ENCODE results near the gene AKR7A2. TPM values are rescaled to one million over a fixed set of nuclear protein-coding genes. Genes with fewer than 3 reads are reported as not detected.

The AKR7A2 gene
- total RNA-seq, 2 experiments from 2014 or later = 41.3 to 43.0 TPM

DNA sequence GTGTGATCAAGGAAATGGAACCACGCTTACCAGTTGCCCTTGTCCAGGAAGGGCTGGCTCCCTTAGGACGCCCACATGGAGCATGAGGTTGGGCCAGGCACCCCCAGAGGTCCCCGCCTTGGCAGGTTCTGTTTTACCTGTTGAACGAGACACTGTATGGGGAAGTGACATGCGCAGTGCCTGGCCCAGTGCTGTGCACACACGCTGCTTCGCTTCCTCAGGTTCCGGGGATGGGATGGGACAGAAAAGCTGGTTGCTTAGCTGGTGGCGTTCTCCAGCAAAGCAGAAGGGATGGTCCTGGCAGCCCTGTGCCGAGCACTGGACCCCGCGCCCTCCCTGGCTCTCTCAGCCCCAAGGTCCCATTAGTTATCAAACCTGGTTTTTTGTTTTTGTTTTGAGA is 20.9 kb upstream of the AKR7A2 start:
- ChIA-PET POLR2A (no interaction called here), CTCF (interaction anchor here (0.9 to 1.2 kb wide), 2 partner anchors 11 to 12 kb away, joined by 5 to 7 read pairs; no protein-coding TSS in a partner anchor)
- no peaks in the 10 kb centered on the region for H3K36me3 Mint-ChIP-seq (ENCODE audit: low read depth)
- H3K9me3 Mint-ChIP-seq (ENCODE audit: low read depth) = no peaks in the 10 kb centered on the region
- peaks cover 23% of the 10 kb centered on the region for H3K4me1 Mint-ChIP-seq
- no peak overlapping the region for H3K4me3 Mint-ChIP-seq
- ATAC-seq = no peak
- intact Hi-C loops (cut with DNase I, micrococcal nuclease) = no loop called here
- H3K27ac Mint-ChIP-seq = no peak overlapping the region
- no peak for DNase-seq
- H3K27me3 Mint-ChIP-seq = no peaks in the 10 kb centered on the region

DNA sequence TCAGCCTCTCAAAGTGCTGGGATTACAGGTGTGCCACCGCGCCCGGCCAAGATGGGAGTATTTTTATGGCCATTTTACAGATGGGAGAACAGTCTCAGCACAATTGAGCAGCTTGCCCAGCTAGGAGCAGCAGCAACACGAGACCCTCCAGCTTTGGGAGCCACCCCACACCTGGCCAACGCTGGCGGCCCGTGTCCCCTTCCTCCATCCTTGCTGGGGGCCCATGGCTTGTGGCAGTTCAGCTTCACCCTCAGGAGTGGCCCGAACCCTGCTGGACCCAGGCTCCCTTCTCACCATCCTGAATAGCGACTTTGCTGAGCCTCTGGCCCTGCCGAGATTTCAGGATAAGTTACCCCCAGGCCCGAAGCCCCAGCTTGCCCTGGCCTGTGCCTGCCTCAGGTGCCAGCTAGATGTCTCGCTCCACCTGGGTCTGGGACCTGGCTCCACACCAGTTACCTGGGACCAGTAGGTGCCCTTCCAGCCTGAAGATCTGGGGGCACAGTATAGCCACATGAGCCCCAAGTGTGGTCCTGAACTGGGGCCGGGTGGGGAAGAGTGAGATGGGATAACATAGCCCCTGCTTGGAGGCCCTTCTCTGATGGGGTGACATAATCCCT is 19.4 kb upstream of the AKR7A2 start:
- intact Hi-C loops (cut with DNase I, micrococcal nuclease) = no loop called here
- ATAC-seq (no peak), DNase-seq (no peak)
- Mint-ChIP-seq H3K4me1 (peaks cover 11% of the 10 kb centered on the region), H3K9me3 (ENCODE audit: low read depth) (no peaks in the 10 kb centered on the region), H3K36me3 (ENCODE audit: low read depth) (no peaks in the 10 kb centered on the region), H3K4me3 (no peak overlapping the region), H3K27me3 (no peaks in the 10 kb centered on the region), H3K27ac (no peak overlapping the region)
- POLR2A ChIA-PET = no interaction called here
- CTCF ChIA-PET = interaction anchor here (0.7 to 1.1 kb wide), 2 partner anchors 10 to 405 kb away, joined by 3 read pairs; no protein-coding TSS in a partner anchor

DNA sequence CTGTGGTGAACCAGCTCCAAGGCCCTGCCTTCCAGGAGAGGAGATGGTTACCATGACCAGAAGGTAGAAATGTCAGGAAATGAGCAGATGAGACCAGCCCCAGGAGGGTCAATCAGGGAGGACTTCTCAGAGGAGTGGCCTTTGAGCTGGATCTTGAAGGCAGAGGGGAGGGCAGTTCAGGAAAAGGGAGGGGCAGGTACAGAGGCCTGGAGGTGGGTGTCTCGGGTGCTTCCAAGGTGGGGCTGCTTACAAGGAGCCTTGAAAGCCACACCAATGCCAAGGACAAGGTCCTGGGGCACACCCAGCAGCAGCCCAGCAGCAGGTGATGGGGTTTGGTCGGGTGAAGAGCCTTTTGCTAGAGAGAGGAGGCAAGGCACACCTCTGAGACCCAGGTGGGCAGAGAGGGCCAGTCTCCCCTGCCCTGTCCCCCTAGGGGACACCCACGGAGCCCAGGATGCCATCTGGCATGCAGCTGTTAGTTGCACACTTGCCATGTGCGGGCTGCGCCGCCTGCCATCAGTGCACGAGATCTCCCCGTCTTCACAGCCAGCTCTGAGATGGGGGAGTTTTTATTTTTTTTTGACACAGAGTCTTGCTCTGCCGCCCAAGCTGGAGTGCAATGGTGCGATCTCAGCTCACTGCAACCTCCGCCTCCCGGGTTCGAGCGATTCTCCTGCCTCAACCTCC is 18.6 kb upstream of the AKR7A2 start:
- no peaks in the 10 kb centered on the region for H3K36me3 Mint-ChIP-seq (ENCODE audit: low read depth)
- ATAC-seq (no peak), DNase-seq (no peak)
- H3K27ac Mint-ChIP-seq = no peak overlapping the region
- peaks cover 3% of the 10 kb centered on the region for H3K4me1 Mint-ChIP-seq
- ChIA-PET CTCF (interaction anchor here (0.7 to 1.1 kb wide), 4 partner anchors 11 to 404 kb away, joined by 3 to 6 read pairs (median 3); no protein-coding TSS in a partner anchor), POLR2A (no interaction called here)
- H3K9me3 Mint-ChIP-seq (ENCODE audit: low read depth) = no peaks in the 10 kb centered on the region
- no peak overlapping the region for H3K4me3 Mint-ChIP-seq
- no peaks in the 10 kb centered on the region for H3K27me3 Mint-ChIP-seq
- intact Hi-C loops (cut with DNase I, micrococcal nuclease) = no loop called here

DNA sequence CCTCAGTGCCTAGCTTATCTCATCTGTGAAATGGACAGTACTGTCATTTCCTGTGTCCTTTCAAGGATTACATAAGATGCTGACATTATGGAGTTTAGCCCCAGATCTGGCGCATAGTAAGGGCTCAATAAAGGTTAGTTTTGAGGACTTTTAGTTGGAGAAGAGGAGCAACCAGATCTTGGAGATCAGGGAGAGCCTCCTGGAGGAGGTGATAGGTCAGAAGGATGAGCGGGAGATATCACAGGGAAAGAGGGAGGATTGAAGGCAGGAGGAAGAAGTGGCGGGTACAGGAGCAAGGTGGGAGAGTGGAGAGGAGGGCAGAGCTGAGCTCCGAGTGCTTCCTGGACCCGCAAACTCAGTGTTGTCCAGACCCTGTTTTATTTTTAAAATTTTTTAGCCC is 17.7 kb upstream of the AKR7A2 start:
- CTCF ChIA-PET = interaction anchor here (0.7 to 1.1 kb wide), 2 partner anchors 255 to 324 kb away, joined by 3 to 6 read pairs; no protein-coding TSS in a partner anchor
- H3K9me3 Mint-ChIP-seq (ENCODE audit: low read depth) = no peaks in the 10 kb centered on the region
- ATAC-seq (no peak), DNase-seq (no peak)
- intact Hi-C loops (cut with DNase I, micrococcal nuclease) = no loop called here
- no peaks in the 10 kb centered on the region for H3K4me1 Mint-ChIP-seq
- H3K27ac Mint-ChIP-seq = no peak overlapping the region
- H3K4me3 Mint-ChIP-seq = no peak overlapping the region
- H3K36me3 Mint-ChIP-seq (ENCODE audit: low read depth) = peaks cover 2% of the 10 kb centered on the region
- POLR2A ChIA-PET = no interaction called here
- H3K27me3 Mint-ChIP-seq = no peaks in the 10 kb centered on the region

DNA sequence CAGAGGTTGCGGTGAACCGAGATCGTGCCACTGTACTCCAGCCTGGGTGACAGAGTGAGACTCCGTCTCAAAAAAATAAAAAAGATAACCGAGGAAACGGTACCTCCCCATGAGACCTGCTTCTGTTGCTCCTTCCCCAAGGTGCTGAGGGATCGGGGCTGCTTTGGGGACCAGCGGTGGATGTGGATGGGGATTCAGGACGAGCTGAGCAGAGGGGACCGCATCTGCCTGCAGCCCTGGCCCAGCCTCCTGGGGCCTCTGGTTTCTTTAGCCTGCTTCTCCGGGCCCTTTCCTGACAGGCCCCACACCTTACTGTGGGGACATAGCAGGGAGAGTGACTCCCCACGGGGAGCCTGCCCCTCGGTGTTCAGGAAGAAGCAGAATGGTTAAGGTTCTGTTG is 17.2 kb upstream of the AKR7A2 start:
- no peaks in the 10 kb centered on the region for H3K4me1 Mint-ChIP-seq
- DNase-seq (no peak), ATAC-seq (no peak)
- no peaks in the 10 kb centered on the region for H3K27me3 Mint-ChIP-seq
- no peak overlapping the region for H3K4me3 Mint-ChIP-seq
- POLR2A ChIA-PET = no interaction called here
- H3K9me3 Mint-ChIP-seq (ENCODE audit: low read depth) = no peaks in the 10 kb centered on the region
- intact Hi-C loops (cut with DNase I, micrococcal nuclease) = no loop called here
- no peak overlapping the region for H3K27ac Mint-ChIP-seq
- CTCF ChIA-PET = interaction anchor here (1.1 kb wide), 1 partner anchor 324 kb away, joined by 6 read pairs; no protein-coding TSS in a partner anchor
- peaks cover 2% of the 10 kb centered on the region for H3K36me3 Mint-ChIP-seq (ENCODE audit: low read depth)

DNA sequence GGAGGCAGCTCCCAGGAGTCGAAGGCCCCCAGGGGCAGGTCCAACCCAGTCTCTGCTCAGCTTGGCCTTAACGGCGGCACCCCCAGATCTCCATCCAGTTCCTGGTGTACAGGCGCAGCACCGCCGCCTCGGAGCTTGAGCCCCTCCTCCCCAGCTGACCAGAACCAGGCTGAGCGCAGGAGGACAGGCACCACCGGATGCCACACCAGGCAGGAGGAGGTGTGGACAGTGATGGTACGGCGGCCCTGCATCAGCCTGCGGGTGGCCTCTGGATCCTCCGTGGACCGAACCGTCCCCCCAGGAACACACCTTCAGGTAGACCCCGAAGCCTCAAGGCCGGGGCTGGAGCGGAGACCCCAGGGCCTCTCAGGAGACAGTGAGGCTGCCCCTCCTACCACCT is 16.5 kb upstream of the AKR7A2 start:
- DNase-seq (no peak), ATAC-seq (no peak)
- CTCF ChIA-PET = no interaction called here
- intact Hi-C loops (cut with DNase I, micrococcal nuclease) = no loop called here
- Mint-ChIP-seq H3K4me3 (no peak overlapping the region), H3K36me3 (ENCODE audit: low read depth) (peaks cover 2% of the 10 kb centered on the region), H3K27ac (no peak overlapping the region), H3K9me3 (ENCODE audit: low read depth) (no peaks in the 10 kb centered on the region), H3K27me3 (no peaks in the 10 kb centered on the region), H3K4me1 (no peaks in the 10 kb centered on the region)
- POLR2A ChIA-PET = no interaction called here

DNA sequence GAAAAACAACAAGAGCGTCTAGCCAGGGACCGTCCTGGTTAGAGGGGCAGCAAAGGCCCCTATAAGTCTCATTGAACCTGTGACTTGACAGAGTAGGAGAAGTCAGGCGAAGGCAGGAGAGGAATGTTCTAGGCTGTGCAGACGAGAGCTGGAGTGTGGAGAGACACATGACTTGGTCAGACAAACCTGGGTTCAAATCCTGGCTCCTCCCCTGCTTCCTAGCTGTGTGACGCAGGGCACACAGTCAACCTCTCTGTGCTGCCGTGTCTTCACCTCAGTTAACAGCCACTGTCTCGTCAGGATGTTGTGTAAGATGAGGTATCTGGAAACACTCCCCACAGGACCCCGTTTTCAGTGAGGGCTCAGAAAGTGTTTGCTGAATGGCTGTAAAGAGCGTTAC is 15.8 kb upstream of the AKR7A2 start:
- ChIA-PET POLR2A (no interaction called here), CTCF (no interaction called here)
- no peaks in the 10 kb centered on the region for H3K9me3 Mint-ChIP-seq (ENCODE audit: low read depth)
- intact Hi-C loops (cut with DNase I, micrococcal nuclease) = no loop called here
- H3K4me3 Mint-ChIP-seq = no peak overlapping the region
- H3K27ac Mint-ChIP-seq = no peak overlapping the region
- DNase-seq (no peak), ATAC-seq (no peak)
- H3K27me3 Mint-ChIP-seq = no peaks in the 10 kb centered on the region
- no peaks in the 10 kb centered on the region for H3K4me1 Mint-ChIP-seq
- H3K36me3 Mint-ChIP-seq (ENCODE audit: low read depth) = peaks cover 4% of the 10 kb centered on the region

DNA sequence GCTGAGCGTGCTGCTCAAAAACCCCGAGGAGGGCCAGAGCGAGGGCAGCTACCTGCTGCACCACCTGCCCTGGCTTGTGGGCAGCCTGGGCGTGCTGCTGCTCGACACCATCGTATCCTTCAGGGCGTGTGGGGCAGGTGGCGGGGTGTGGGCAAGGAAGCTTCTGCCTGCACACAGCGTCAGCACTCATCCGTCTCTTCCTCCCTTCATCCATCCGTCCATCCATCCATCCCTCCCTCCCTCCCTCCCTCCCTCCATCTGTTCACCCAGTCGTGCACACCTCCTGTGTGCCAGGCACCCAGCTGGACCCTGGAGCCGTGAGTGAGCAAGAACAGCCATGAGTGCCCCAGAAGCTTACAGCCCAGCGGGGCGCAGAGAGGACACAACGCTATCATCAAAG is 15.4 kb upstream of the AKR7A2 start:
- H3K27me3 Mint-ChIP-seq = no peaks in the 10 kb centered on the region
- CTCF ChIA-PET = no interaction called here
- ATAC-seq (no peak), DNase-seq (no peak)
- intact Hi-C loops (cut with DNase I, micrococcal nuclease) = no loop called here
- no peak overlapping the region for H3K4me3 Mint-ChIP-seq
- H3K9me3 Mint-ChIP-seq (ENCODE audit: low read depth) = no peaks in the 10 kb centered on the region
- POLR2A ChIA-PET = no interaction called here
- no peak overlapping the region for H3K27ac Mint-ChIP-seq
- H3K36me3 Mint-ChIP-seq (ENCODE audit: low read depth) = peaks cover 4% of the 10 kb centered on the region
- no peaks in the 10 kb centered on the region for H3K4me1 Mint-ChIP-seq

DNA sequence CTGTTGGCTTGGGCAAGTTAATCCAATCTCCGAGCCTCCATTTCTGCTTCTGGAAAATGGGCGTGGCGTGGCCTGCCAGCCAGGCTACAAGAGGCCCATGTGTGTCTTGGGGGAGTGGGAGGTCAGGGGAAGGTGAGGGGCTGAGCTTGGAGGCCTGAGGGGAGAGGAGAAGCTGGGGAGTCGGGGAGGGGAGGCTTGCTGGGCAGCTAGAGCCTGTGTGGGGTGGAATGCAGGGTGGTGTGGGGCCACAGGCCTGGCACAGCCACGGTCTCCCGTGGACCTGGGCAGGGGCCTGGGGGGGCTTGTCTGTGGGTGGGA is 14.8 kb upstream of the AKR7A2 start:
- POLR2A ChIA-PET = no interaction called here
- Mint-ChIP-seq H3K27ac (no peak overlapping the region), H3K9me3 (ENCODE audit: low read depth) (no peaks in the 10 kb centered on the region), H3K4me3 (no peak overlapping the region), H3K27me3 (no peaks in the 10 kb centered on the region), H3K36me3 (ENCODE audit: low read depth) (peaks cover 4% of the 10 kb centered on the region), H3K4me1 (no peaks in the 10 kb centered on the region)
- CTCF ChIA-PET = no interaction called here
- intact Hi-C loops (cut with DNase I, micrococcal nuclease) = no loop called here
- ATAC-seq = no peak
- DNase-seq = no peak

DNA sequence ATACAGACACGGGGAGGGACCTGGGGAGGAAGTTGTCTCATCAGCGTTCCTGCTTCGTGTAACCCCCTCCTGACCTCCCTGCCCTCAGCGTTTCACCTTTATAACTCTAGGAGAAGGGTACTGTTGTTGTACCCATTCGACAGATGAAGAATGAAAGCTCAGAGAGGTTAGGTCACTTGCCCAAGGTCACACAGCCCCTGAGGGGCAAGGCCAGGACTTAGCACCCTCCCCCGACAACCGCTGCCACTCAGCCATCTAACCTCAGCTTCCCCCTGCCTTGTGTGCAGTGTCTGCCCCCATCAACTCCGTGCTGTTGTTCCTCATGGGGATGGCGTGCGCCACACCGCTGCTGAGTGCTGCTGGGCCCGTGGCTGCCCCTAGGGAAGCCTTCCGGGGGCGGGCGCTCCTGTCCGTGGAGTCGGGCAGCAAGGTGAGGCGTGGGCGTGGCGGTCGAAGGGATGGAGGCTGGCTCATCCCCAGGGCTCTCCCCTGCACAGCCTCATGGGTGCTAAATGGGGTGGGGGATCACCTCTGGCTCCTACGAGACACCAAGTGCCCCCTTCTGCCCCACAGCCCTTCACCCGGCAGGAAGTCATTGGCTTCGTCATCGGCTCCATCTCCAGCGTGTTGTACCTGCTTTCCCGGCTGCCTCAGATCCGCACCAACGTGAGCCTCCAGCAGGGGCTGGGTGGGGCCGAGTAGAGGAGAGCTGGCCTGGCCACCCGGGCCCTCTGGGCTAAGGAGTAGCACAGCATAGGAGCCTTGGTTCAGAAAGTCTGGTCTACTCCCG is 14.2 kb upstream of the AKR7A2 start:
- Mint-ChIP-seq H3K4me3 (no peak overlapping the region), H3K9me3 (ENCODE audit: low read depth) (no peaks in the 10 kb centered on the region), H3K4me1 (no peaks in the 10 kb centered on the region), H3K27ac (no peak overlapping the region), H3K36me3 (ENCODE audit: low read depth) (peaks cover 4% of the 10 kb centered on the region), H3K27me3 (no peaks in the 10 kb centered on the region)
- DNase-seq (no peak), ATAC-seq (no peak)
- ChIA-PET CTCF (no interaction called here), POLR2A (interaction anchor here (0.7 kb wide), 1 partner anchor 232 kb away, joined by 3 read pairs; no protein-coding TSS in a partner anchor)
- intact Hi-C loops (cut with DNase I, micrococcal nuclease) = no loop called here

DNA sequence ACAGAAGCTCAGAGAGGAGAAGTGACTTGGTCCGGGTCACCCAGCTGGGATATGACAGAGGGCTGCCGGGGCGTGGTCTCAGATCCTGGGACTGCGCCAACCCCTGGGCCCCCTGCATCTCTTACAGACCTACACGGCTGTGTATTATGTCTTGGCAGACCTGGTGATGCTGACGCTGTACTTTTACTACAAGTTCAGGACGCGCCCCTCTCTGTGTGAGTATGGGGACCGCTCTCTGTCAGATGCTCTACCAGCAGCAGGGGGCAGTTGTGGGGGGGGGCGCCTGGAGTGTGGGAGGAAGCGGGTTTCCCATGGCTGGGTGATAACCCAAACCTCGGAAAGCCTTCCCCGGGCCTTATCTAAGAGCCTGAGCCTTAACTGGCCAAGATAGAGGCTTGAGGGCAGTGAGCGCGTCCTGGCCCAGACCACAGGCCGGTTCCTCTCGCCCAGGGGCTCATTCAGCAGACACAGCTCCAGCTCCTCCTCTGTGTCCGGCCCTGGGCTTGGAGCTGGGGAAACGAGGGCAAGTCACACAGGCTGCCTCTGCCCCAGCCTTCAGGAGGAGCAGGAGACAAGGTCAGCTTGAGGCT is 13.5 kb upstream of the AKR7A2 start:
- ChIA-PET CTCF (no interaction called here), POLR2A (interaction anchor here (0.7 to 0.8 kb wide), 2 partner anchors 20 to 233 kb away, joined by 3 read pairs; no protein-coding TSS in a partner anchor)

DNA sequence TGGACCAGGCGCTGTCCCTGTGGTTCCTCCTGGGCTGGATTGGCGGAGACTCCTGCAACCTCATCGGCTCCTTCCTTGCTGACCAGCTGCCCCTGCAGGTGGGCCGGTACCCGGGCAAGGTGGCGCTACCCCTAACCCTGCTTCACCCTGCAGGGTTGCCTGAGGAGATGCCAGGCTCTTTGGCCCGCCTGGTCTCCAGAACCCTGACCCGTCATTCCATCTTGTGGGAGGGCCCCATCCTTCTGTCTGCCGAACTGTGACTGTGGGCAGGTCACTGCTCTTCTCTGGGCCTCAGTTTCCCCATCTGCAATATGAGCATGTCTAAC is 12.7 kb upstream of the AKR7A2 start:
- ATAC-seq (no peak), DNase-seq (no peak)
- intact Hi-C loops (cut with DNase I, micrococcal nuclease) = no loop called here
- H3K27ac Mint-ChIP-seq = no peak overlapping the region
- peaks cover 4% of the 10 kb centered on the region for H3K36me3 Mint-ChIP-seq (ENCODE audit: low read depth)
- CTCF ChIA-PET = no interaction called here
- no peaks in the 10 kb centered on the region for H3K27me3 Mint-ChIP-seq
- H3K9me3 Mint-ChIP-seq (ENCODE audit: low read depth) = no peaks in the 10 kb centered on the region
- POLR2A ChIA-PET = no interaction called here
- no peak overlapping the region for H3K4me3 Mint-ChIP-seq
- H3K4me1 Mint-ChIP-seq = no peaks in the 10 kb centered on the region

More for the DNA sequence above, 13.5 kb upstream of the AKR7A2 start:
- H3K9me3 Mint-ChIP-seq (ENCODE audit: low read depth) = no peaks in the 10 kb centered on the region
- H3K27me3 Mint-ChIP-seq = no peaks in the 10 kb centered on the region
- H3K4me3 Mint-ChIP-seq = no peak overlapping the region
- no peak for ATAC-seq
- intact Hi-C loops (cut with DNase I, micrococcal nuclease) = no loop called here
- H3K36me3 Mint-ChIP-seq (ENCODE audit: low read depth) = peaks cover 4% of the 10 kb centered on the region
- no peak for DNase-seq
- no peaks in the 10 kb centered on the region for H3K4me1 Mint-ChIP-seq
- no peak overlapping the region for H3K27ac Mint-ChIP-seq
